Breast epithelium (tissue), 4 donors: ENCODE data around the gene ST7. TPM values are rescaled to one million over a fixed set of nuclear protein-coding genes. Genes with fewer than 3 reads are reported as not detected.

Experiments used
- DNase-seq, 2 donors: peaks; one replicate each; pipeline ENCODE4 v3.0.0-alpha.2; 2019; ENCODE audit warnings: low spot score in 2 of 2
- H3K27ac ChIP-seq, 2 donors: fragments of 200-600 bp; sonication (generic) in 1 of 2; one replicate each; pipeline ENCODE4 v1.5.1; 2016 to 2019; ENCODE audit warnings: mild to moderate bottlenecking in 1 of 2
- H3K27me3 ChIP-seq, 2 donors: fragments of 200-600 bp; sonication (generic) in 1 of 2; one replicate each; pipeline versions ENCODE4 v1.5.1 to v1.6.0; 2017 to 2019; ENCODE audit warnings: control low read depth in 1 of 2, mild to moderate bottlenecking in 1 of 2
- H3K36me3 ChIP-seq: fragments of 200-600 bp; one replicate; pipeline ENCODE4 v1.5.1; 2019
- H3K4me1 ChIP-seq, 2 donors: fragments of 200-600 bp; sonication (generic); one replicate each; pipeline ENCODE4 v1.5.1; 2016 to 2019; ENCODE audit warnings: control low read depth in 1 of 2
- H3K4me3 ChIP-seq, 3 donors: fragments of 200-600 bp; sonication (generic); 1 replicate in 2 of 3; 2 replicates in 1 of 3; pipeline ENCODE4 v1.5.1; 2016 to 2019; ENCODE audit warnings: mild to moderate bottlenecking in 3 of 3, moderate library complexity in 2 of 3
- H3K9me3 ChIP-seq, 2 donors: fragments of 200-600 bp; sonication (generic) in 1 of 2; one replicate each; pipeline ENCODE4 v1.5.1; 2016 to 2019; ENCODE audit warnings: control low read depth in 1 of 2
- POLR2A ChIP-seq: fragments of 450-650 bp; IDR thresholded peaks from one replicate; pipeline ENCODE4 v1.6.1; 2016; ENCODE audit warnings: antibody characterized with exemption, mild to moderate bottlenecking, moderate library complexity
- POLR2AphosphoS5 ChIP-seq, 3 donors: sonication (generic); formaldehyde crosslinking; IDR thresholded peaks; one replicate each; pipeline ENCODE4 v1.6.1; 2017; ENCODE audit warnings: antibody characterized with exemption in 3 of 3
- intact Hi-C: fragments of 100-400 bp; cut with DNase I; formaldehyde crosslinking; loops from one replicate; pipeline ENCODE4 v1.15.1; 2023; ENCODE audit warnings: low total_unique reads
- total RNA-seq, 3 donors: library from RNA; depleted of rRNA; stranded (reverse); fragments of >200 nt; gene quantifications; one replicate each; pipeline ENCODE4 v1.1.0, GENCODE V29; 2016
- TF ChIP-seq, protein P1 (sequence below), 3 donors: fragments of 450-650 bp; IDR thresholded peaks; one replicate each; pipeline ENCODE4 v1.5.1; 2016 to 2017; ENCODE audit warnings: antibody characterized with exemption in 3 of 3, mild to moderate bottlenecking in 3 of 3, moderate library complexity in 3 of 3

ST7 gene
- total RNA-seq, 3 donors from 2014 or later: 24.3 to 41.4 (median 27.5) TPM

DNA sequence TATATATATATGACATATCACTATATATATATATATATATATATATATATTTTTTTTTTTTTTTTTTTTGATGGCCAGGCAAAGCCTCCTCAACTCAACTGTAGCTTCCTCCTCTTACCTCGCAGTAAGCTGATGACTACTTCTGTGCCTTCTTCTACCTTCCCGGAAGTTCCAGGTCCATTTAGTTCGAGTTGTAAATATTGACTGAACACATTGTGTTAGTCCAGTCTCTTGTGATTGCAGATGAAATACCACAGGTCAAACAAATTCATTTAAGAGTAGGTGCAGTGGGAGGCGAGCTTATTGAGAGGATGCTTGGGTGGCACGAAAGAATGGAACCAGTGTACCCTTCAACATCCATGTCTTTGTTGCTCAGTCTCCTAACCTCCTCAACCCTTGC lies 144.6 kb downstream of the ST7 start:
- Histone ChIP-seq H3K4me1 (no peaks in the 10 kb centered on the region), H3K4me3 (no peak overlapping the region), H3K27me3 (no peaks in the 10 kb centered on the region), H3K36me3 (no peaks in the 10 kb centered on the region), H3K27ac (no peak overlapping the region), H3K9me3 (no peaks in the 10 kb centered on the region)
- no peak for DNase-seq
- TF ChIP-seq, protein P1, sequence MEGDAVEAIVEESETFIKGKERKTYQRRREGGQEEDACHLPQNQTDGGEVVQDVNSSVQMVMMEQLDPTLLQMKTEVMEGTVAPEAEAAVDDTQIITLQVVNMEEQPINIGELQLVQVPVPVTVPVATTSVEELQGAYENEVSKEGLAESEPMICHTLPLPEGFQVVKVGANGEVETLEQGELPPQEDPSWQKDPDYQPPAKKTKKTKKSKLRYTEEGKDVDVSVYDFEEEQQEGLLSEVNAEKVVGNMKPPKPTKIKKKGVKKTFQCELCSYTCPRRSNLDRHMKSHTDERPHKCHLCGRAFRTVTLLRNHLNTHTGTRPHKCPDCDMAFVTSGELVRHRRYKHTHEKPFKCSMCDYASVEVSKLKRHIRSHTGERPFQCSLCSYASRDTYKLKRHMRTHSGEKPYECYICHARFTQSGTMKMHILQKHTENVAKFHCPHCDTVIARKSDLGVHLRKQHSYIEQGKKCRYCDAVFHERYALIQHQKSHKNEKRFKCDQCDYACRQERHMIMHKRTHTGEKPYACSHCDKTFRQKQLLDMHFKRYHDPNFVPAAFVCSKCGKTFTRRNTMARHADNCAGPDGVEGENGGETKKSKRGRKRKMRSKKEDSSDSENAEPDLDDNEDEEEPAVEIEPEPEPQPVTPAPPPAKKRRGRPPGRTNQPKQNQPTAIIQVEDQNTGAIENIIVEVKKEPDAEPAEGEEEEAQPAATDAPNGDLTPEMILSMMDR (IDR thresholded peaks at IDR 0.05): no peak
- no peak for TF ChIP-seq POLR2AphosphoS5 (IDR thresholded peaks at IDR 0.05)
- TF ChIP-seq POLR2A: no peak
- intact Hi-C loops: no loop called here

DNA sequence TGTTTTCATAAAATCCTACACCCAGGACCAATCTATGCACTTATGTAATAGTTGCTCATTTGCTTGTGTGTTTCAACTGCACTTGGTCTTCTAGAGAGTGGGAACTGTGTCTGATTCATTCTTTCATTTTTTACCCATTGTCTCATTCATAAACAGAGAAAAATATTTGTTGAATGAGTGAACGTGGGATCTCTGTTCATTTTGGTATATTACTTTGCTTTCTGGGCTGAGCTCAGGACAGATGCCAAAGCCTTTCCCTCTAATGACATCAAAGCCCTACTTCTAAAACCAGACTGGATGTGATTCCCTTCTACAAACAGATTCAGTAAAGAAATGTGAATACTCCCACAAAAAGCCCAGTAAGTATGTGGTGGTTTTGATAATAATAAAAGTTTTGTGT lies 145.2 kb downstream of the ST7 start:
- H3K4me3 ChIP-seq: no peak overlapping the region
- H3K27ac ChIP-seq: no peak overlapping the region
- TF ChIP-seq, protein P1 (IDR thresholded peaks at IDR 0.05): no peak
- TF ChIP-seq POLR2AphosphoS5 (IDR thresholded peaks at IDR 0.05) (no peak), POLR2A (no peak)
- intact Hi-C loops: no loop called here
- H3K27me3 ChIP-seq: no peaks in the 10 kb centered on the region
- H3K36me3 ChIP-seq: no peaks in the 10 kb centered on the region
- DNase-seq: no peak
- H3K4me1 ChIP-seq: no peaks in the 10 kb centered on the region
- no peaks in the 10 kb centered on the region for H3K9me3 ChIP-seq

DNA sequence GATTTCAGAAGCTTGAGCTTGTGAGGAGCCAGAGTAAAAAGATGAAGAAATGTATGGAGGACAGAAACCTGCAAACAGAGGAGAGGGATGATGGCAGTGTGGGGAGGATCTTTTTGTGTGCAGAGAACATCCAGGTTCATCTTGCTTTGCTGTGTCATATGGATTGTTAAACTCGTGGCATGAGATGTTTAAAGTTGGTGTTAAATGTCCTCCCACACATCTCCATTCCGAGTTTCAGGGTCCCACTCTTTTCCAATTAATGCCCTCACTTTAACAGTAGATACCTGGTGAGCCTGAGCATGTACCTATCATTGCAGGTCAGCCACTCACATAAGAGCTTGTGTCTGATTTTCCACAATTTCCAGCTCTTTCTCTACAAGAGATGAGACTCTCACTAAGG lies 147.7 kb downstream of the ST7 start:
- H3K9me3 ChIP-seq: no peaks in the 10 kb centered on the region
- DNase-seq: no peak
- no peaks in the 10 kb centered on the region for H3K4me1 ChIP-seq
- no peak overlapping the region for H3K4me3 ChIP-seq
- no peak overlapping the region for H3K27ac ChIP-seq
- TF ChIP-seq, protein P1 (IDR thresholded peaks at IDR 0.05): no peak
- TF ChIP-seq POLR2AphosphoS5 (IDR thresholded peaks at IDR 0.05): no peak
- TF ChIP-seq POLR2A: no peak
- H3K27me3 ChIP-seq: no peaks in the 10 kb centered on the region
- intact Hi-C loops: no loop called here
- no peaks in the 10 kb centered on the region for H3K36me3 ChIP-seq

DNA sequence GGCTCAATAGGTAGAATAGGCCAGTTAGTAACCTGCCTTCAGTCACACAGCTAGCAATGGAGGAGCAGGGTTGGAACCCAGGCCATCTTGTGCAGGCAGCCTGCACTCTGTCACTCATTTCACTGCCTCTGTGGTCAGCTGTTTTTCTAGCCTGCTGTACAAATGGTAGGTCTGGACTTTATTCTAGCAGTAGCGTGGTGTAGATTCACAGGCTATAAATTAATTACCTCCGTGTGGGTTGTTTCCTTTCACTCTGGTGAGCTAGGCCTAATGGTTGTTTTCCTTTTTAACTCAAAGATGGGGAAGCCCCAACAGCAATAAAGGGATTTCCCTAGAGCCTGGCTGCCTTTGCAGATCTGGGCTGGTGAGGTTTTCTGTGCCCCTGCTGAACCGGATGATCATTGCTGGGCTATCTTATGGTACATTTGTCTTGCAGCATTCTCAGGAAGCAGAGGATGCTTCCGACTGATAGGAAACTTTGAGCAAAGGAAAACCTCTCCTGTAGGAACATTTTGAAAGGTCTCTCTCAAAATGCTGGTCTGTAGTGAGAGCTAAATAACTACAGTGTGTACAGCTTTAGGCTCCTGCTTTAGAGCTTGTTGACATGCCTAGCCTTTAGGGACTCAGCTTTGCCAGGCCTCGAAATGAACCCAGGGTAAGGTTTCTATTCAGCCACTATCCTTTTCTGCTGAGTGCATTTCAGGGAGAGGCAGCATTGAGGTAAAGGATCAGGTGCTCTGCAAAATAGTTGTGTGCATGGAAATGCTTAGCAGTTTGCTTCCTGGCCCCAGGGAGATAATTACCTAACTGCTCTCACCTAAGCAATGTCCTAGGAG lies 157.4 kb downstream of the ST7 start:
- intact Hi-C loops: no loop called here

DNA sequence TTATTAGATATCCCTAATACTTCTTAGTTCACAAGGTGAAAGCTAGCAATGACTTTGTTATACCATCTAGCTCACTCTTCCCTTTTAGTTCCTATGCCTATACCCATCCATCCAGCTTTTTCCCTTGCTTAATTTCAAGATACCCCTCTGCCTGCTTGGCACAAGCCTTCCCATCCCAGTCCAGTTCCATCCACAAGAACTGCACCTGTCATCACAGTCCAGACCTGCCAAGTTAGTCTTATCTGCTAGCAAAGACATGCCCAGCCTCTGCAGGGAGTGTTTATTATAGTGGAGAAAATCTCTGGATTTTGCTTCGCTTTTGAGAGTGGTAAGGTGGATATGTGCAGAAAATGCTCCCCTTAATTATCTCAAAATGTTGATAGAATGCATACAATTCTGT lies 158.2 kb downstream of the ST7 start:
- Histone ChIP-seq H3K36me3 (no peaks in the 10 kb centered on the region), H3K9me3 (no peaks in the 10 kb centered on the region), H3K27ac (no peak overlapping the region), H3K27me3 (no peaks in the 10 kb centered on the region), H3K4me3 (no peak overlapping the region), H3K4me1 (no peaks in the 10 kb centered on the region)
- intact Hi-C loops: no loop called here
- no peak for DNase-seq
- TF ChIP-seq POLR2AphosphoS5 (IDR thresholded peaks at IDR 0.05) (no peak), POLR2A (no peak)
- TF ChIP-seq, protein P1 (IDR thresholded peaks at IDR 0.05): no peak

More for the DNA sequence above, 157.4 kb downstream of the ST7 start:
- Histone ChIP-seq H3K4me1 (no peaks in the 10 kb centered on the region), H3K27ac (no peak overlapping the region), H3K27me3 (no peaks in the 10 kb centered on the region), H3K9me3 (no peaks in the 10 kb centered on the region), H3K36me3 (no peaks in the 10 kb centered on the region), H3K4me3 (no peak overlapping the region)
- no peak for TF ChIP-seq POLR2A
- no peak for TF ChIP-seq POLR2AphosphoS5 (IDR thresholded peaks at IDR 0.05)
- TF ChIP-seq, protein P1 (IDR thresholded peaks at IDR 0.05): no peak
- DNase-seq: no peak
